Hepatic stellate cell (primary cell): ENCODE data around the gene CCDC158.
"Not testable (repeated sequence)": the region's sequence is repeated elsewhere in the genome, so short reads cannot be mapped to it uniquely, and the experiment has no call there.

ENCODE experiments used
- DNase-seq: peaks from one replicate; pipeline ENCODE4 v3.0.0; 2011; ENCODE audit warnings: low spot score

The CCDC158 gene

DNA sequence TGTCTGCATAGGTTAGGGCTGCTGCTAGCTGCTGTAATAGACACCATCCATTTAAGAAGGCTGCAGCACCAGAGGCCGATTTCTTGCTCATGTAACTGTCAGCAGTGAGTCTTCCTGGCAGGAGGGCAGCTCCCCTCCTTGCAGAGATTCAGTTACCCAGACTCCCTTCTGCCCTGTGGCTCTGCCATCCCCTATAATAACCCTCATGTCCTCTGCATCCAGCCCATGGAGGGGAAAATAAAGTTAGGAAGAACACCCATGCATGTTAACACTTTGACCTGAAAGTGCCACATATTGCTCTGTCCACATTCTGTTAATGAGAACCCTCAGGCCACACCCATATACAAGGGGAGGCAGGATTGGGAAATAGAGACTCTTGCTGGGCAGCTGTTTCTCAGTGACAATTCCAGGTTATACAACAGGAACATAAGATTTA, 109.0 kb downstream of the CCDC158 start:
- DNase-seq = no peak

DNA sequence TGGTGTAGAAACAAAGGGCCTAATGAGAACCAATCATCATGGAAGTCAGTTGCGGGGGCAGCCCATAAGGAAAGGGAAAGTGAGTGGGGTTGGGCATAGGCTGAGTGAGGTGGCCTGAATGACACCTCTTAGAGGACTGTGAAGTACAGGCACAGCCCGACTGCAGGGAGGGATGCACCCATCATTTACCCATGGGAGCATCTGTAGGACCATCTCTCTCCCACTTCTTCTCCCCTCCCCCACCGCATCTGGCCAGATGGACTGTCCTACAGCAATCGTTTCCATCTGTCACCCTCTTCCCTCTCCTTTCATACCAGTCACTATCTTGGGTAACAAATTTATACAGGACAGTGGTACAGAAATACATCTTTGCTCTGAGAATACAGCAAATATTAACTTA, 110.3 kb downstream of the CCDC158 start:
- no peak for DNase-seq

DNA sequence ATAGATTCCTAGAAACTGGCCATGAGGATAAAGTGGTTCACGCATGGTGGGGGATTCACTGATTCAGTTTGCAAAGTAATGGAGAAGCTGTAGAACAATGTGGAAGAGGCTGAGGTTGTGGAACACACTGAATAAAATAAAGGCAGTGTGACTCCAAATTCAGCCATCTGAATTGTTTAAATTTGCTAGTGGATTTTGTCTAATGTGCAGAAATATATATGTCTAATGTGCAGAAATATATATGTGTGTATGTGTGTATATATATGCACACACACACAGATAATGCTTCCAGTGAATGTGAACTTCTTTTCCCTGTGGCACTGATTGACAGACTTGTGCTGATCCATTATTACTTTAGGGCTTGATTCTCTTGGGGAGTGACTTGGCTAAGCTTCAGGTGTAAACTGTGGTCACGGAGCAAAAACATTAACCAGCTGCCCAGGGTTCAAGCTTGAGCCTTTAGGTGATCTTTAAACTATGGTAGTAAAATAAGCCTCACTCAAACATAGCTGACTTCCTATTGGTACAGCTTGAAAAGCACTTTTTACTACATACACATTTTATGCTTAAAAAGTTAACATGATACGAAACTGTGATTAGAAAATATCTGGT, 110.9 kb downstream of the CCDC158 start:
- no peak for DNase-seq

DNA sequence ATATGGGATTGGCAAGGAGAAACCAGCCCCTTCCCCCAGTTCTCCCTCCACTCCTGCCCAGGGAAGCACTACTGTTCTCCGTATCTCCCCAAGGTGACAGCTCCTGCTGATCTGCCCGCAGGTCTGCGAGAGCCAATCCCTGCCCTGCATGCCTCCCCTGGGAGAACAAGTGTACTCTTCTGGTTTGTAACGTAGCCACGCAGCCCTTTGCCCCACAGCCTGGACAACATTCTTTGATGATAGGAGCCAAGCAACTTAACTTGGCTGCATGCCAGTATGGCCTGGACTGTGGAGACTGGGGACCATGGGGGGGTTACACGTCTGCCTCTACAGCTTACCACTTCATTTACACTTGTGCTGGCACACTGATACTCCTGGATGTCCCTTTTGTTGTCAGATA, 112.4 kb downstream of the CCDC158 start:
- no peak for DNase-seq

DNA sequence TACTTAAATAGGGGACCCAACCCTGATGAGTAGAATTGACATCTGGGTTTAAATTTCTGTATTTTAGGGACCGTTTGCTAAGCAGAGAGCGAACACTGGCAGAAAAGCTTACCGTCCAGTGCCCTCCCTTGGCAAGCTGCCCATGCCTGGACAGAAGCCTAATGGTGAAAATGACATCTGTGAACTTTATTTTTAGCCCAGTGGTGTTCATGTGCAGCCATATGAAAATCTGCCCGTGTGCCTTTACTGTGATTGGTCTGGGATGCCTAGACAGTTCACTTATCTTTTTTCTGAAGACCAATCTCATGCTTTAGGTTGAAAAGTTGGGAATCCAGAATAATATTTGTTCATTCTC, 113.3 kb downstream of the CCDC158 start:
- peak; percentile 12 for DNase-seq

DNA sequence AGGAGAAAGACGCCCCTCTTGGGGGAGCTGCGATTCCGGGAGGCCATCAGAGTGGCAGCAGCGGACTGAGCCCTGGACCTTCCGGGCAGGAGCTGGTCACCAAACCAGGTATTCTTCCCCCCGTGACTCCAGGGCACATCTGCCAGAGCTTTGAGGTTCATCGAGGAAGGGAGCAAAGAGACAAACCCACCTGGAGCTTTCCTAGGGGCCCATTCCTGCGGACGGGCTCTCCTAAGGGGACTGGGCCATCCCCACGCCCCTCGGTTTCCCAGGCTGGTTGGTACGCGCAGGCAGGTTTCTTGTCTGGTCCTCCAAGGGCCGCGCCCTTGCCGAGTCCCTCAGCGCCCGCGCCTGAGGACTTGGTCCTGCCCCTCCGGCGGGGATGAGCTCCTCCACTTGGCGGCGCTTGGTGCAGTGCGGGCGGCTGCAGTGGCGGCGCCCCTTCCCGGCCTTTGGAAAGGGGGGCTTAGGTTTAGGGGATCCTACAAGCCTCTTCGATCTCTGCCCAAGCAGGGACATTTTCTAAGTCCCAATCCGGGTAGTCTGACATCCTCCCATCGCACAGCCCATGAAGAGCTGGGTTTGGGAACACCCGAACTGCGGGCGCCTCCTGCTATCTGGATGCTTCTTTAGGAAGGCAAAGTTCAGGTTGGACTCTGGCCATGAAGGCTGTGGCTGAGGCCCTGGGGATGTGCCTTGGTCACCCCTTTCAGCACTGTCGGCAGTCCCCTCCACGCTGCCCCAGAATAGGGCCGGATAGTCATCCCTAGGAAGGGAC, 113.9 kb downstream of the CCDC158 start:
- DNase-seq = peak; percentile 72

DNA sequence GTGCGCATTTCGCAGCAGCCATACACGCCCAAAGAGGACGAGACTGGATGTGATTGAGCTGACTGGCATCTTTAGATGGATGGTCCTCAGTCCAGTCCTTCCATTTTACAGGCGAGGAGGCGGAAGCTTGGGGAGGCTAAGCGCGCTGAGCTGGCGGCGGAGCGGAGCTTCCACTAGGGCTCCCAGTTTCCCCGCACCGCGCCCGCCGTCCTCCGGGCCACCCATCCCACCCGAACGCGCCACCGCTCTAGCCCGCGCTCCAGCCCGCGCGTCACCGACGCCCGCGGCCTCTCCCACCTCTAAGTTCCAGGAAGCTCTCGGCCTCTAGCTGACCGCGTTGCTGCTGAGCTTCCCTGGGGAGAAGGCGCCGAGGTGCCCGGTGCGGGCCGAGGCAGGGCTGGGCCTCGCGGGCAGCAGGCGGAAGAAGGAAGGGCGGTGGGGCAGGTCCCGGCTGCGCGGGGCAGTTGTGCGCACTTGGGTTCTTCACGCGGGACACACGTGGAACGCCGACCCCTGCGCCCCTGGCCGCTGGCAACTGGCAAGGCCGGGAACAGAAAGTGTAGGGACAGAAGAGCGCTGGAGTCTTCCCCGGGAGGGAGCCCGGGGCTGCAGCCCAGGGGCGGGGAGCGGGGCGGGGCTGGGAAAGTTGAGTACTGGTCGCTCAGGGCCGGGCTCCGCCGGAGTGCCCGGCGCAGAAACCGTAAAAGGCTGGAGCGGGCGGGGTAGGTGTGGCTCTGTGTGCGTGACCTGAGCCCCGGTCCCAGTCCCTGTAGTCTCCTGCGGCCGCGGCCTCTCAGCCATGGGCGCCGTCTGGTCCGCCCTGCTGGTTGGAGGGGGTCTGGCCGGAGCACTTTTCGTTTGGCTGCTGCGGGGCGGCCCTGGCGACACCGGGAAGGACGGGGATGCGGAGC, 114.7 kb downstream of the CCDC158 start, which contains the start of gene STBD1:
TSS of gene STBD1 (plus strand) at position 763 of the 911 bp plus-strand sequence. CDS start at position 800, 37 bp downstream.
- peak; percentile 73 for DNase-seq

DNA sequence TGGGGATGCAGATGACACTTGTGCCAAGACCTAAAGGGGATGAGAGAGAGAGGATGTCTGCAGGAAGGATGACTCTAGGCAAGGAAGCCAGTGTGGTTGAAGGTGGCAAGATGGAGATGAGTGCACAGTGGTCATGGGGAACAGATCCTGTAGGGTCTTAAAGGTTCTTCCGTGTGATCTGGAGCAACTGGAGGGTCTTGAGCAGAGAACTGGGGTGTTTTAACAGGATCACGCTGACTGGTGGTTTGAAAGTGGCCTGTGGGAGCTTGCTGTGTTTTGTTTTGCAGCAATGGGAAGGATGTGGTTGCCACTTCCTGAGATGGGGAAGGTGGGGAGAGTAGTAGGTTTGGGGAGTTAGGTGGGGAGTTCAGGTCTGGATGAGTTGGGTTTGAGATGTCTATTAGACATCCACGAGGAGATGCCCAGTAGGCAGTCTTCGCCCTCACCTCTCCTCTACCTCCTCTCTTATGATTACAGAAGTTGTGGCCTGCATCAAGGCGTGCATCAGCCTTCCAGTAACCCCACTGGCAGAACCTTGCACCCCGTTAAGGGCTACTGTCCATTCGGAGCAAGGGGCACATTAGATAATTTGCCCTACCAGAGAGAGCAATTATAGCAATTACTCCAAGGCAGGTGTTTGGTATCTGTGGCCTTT, 115.8 kb downstream of the CCDC158 start:
- no peak for DNase-seq

DNA sequence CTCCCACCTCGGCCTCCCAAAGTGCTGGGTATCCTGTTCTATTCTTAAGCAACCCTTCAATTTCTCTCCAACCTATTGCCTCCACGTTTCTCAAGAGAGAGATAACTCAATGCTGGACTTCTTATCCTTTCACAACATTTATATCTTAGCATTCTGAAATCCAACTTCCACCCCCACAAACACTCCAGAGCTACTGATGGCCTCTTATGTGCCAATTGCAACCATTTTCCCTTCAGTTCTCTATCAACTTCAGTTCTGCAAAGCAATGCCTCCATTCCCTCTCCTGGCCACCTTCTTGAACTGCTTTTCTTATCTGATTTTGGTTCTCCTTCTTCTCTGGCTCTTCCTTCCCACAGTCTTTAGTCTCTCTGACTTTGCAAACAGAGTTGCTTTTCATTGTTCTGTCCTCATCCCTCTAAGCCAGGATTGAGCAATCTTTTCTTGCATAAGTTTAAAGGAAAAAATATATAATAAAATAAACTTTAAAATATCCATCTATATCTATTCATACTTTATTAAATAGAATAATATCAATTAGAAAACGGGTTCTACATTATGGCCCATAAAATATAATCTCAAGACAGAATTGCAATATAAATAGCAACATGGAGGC, 118.0 kb downstream of the CCDC158 start:
- no peak for DNase-seq

DNA sequence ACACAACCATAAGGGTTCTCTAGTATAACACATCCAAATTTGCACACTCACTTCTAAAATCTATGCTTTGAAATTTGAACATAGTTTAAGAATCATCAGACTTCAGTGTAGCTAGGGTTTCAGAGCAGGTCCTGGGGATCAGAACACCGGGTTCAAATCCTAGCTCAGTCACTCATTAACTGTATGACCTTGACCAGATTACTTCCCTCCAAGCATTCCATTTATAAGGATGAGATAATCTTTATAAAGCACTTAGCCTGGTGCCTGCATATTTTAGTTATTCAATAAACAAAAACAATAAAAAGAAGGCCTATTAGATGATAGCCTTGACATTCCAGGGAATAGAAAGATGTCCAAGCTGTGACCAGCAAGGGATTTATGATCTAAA, 119.2 kb downstream of the CCDC158 start:
- no peak for DNase-seq

DNA sequence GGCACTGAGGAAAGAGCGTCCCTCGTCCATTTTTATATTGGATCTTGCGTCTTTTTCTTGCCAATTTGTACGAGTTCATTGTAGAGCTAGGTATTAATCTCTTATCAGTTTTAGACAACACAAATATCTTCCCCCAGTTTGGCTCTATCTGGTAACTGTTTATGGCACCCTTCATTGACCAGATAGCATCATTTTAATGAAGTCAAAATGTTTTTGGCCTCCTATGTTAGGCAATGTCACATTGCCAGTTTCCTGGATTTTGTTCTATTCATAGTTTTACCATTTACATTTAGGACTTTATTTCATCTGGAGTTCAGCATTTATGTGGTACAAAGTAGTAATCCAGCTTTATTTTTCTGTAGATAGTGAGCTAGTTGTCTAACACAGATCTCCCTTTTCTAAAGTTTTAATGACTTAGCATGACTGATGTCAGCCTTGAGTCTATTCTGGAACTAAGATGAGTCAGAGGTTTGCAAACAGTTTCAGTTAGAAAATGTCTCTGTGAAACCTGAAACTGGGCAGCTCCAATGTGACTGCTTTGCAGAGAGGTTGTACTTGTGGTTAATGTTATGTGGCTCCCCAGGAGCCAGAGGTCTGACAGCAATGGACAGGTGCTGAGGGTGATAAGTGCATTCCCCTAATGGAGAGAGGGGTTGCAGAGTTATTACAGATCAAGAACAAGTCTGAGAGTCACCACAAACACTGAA, 119.7 kb downstream of the CCDC158 start:
- DNase-seq = peak; percentile 58

DNA sequence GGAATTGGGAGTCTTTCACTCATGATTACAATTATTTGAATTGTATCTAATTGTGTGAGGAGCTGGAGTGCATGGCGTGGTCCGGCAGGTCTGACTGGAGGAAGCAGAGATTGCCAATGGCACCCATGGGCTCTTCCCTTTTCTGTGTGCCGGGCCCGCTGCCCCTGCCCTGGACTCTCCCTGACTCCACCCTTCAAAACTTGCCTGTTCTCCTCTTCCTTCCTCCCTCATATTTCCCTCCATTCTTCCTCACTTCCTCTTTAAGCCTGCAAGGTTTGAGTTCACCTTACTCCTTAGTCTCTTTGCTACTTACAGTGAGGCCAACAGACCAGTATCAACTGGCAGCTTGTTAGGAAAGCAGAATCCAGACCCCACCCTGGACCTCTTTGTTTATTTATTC, 120.9 kb downstream of the CCDC158 start:
- no peak for DNase-seq

DNA sequence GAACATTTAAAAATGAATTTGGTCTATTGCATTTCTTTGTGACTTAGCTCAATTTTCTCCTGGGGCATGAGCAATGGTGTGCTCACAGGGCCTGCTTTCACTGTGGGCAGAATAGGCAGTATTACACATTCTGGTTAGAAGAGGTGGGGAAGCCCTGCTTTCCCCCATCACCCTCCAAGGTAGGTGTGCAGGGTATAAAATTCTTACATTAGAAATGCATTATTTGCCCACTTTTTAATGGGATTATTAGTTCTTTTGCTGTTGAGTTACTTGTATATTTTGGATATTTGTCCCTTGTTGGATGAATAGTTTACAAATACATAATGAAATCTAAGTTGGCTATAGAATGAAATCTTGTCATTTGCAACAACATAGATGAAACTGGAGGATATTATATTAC, 122.7 kb downstream of the CCDC158 start:
- DNase-seq = no peak

DNA sequence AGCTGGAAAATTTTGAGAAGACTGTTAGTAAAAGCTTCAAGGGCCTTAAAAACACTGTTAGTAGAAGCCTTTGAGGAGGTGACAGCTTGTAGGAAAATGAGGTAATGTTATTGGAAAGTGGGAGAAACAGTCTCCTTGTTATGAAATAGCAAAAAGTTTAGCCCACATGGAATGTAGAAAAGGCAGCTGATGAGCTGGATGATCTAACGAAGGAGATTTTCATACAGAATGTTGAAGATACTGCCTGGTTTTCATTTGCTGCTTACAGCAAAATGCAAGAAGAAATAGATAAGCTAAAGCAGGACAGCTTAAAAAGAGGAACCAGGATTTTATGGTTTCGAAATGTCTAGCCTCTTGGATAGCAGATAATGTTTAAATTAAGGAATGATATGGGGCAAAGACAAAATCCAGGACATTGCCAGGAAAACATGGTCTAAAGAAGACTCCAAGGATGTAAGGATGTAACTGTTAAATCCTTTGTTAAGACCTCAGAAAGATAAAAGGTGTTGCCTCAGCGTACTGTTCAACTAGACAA, 124.6 kb downstream of the CCDC158 start:
- no peak for DNase-seq

DNA sequence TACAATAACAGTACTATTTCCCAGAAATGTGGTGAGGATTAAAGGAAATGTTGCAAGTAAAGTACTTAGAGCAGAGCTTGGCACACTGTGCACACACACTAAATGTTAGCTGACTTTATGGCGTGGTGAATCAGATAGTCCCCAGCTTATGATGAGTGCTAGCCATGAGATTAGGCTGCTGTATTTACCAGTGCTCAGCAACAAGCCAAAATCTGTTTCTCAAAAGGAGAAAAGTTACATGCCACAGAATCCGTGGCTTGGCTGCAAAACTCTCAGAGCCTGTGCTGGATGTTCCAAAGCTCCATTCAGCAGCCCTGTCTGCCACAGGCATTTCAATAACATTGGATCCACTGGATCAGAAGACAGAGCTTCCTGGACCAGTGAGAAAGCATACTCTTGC, 127.2 kb downstream of the CCDC158 start:
- no peak for DNase-seq

DNA sequence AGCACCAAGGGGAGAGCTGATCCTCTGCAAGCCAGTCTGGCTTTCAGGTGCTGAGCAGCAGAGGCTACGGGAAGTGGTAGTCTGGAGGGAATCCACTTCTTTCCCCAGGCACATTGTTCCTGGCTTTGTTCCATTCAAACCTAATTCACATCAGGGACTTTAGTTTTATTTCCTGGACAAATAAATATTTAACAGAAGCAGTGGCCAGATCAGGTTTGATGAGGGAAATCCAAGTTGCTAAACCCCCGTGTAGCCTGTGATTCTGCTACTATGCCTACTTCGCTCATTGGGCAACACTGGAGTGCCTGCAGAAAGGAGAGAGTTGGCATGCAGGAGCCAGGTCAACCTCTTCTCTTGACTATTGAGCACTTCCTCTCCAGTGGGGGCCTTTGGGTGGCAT, 128.2 kb downstream of the CCDC158 start:
- no peak for DNase-seq

DNA sequence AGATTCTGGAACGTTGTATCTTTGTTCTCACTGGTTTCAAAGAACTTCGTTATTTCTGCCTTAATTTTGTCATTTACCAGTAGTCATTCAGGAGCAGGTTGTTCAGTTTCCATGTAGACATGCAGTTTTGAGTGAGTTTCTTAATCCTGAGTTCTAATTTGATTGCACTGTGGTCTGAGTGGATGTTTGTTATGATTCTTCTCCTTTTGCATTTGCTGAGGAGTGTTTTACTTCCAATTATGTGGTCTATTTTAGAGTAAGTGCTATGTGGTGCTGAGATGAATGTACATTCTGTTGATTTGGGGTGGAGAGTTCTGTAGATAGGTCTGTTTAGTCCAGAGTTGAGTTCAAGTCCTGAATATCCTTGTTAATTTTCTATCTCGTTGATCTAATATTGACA, 133.1 kb downstream of the CCDC158 start:
- not testable (repeated sequence) for DNase-seq

DNA sequence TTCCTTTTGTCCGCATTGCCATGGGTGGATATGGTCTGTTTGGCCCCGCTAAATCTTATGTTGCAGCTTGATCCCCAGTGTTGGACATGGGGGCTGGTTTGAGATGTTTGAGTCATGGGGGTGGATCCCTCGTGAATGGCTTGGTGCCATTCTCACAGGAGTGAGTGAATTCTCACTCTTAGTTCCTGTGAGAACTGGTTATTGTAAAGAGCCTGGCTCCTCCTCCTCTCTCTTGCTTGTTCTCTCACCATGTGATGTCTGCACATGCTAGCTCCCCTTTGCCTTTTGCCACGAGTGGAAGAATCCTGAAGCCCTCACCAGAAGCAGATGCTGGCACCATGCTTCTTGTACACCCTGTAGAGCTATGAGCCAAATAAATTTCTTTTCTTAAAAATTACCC, 137.0 kb downstream of the CCDC158 start:
- DNase-seq = no peak

DNA sequence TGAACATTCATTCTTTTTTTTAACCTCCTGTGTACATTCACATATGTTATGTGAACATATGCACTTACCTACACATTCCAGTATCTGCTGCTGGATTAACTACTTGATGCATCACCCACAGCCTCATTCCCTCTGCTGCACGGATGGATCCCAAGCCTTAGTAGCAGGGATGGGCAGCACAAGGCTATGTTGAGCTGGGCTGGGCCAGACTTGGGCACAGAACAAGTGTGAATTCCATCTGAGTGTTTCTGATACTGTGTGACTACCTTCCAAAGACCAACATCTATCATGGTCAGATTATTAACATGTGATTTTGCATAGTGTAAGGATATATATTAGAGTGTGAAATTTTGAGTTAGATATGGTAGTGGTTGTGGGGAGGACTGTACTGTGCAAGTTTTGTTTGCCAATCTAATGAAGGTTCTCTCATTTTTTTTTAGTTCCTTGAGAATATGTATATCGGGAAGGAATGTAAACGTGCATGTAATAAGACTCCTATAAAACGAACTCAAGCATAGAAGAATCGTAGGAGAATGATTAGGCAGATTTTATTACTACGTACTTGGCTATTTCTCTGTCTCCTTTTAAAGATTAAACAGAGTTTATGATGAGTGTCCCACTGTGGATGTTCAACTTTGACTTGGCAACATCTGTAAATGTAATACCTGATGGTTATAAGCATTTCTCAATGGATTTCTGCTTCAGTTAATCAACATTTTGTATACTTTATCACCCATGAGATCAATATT, 137.8 kb downstream of the CCDC158 start:
- no peak for DNase-seq

DNA sequence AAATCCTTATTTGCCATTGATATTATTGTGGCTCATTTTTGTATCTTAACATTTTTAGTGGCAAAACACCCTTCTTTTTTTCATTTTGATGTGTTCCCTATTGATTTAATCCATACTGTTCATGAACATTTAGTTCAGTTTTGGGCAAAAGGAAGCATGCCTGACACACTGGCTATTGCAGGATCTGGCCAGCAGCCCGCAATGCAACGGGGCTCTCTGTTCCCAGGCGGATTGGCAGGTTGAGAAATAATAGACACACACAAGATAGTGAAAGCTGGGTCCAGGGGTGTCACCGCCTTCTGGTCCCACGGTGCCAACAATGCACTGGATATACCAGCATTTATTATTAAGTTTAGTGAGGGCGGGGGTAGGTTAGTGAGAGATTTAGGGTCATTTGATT, 139.3 kb downstream of the CCDC158 start:
- DNase-seq = not testable (repeated sequence)
